Spleen (tissue), 11 donors: ENCODE measurements around the gene HOXA2. TPM values are rescaled to one million over a fixed set of nuclear protein-coding genes. Genes with fewer than 3 reads are reported as not detected.
A peak's percentile ranks its signal among the peaks of the same experiment; 100 is the strongest.

Experiments
- DNase-seq: peaks from one replicate; pipeline ENCODE4 v3.0.0-alpha.2; 2020
- H3K27ac ChIP-seq, 8 donors: fragments of 200-600 bp; sonication (generic) in 7 of 8; 1 replicate in 4 of 8; 2 replicates in 4 of 8; pipeline versions ENCODE4 v1.5.0 to v1.8.0; 2016 to 2021; ENCODE audit warnings: inconsistent platforms in 4 of 8, mild to moderate bottlenecking in 4 of 8, moderate library complexity in 1 of 8
- H3K27me3 ChIP-seq, 7 donors: fragments of 200-600 bp; sonication (generic) in 6 of 7; replicated peaks in 1 of 7; 1 replicate in 4 of 7; 2 replicates in 3 of 7; pipeline versions ENCODE4 v1.5.0 to v1.8.0; 2016 to 2021; ENCODE audit warnings: inconsistent platforms in 3 of 7, mild to moderate bottlenecking in 1 of 7
- H3K36me3 ChIP-seq, 6 donors: fragments of 200-600 bp; sonication (generic) in 5 of 6; 1 replicate in 4 of 6; 2 replicates in 2 of 6; pipeline versions ENCODE4 v1.5.0 to v1.8.0; 2016 to 2021; ENCODE audit warnings: inconsistent platforms in 2 of 6
- H3K4me1 ChIP-seq, 6 donors: fragments of 200-600 bp; sonication (generic) in 5 of 6; 1 replicate in 3 of 6; 2 replicates in 3 of 6; pipeline versions ENCODE4 v1.5.0 to v1.8.0; 2016 to 2021; ENCODE audit warnings: inconsistent platforms in 3 of 6
- H3K4me3 ChIP-seq, 8 donors: fragments of 200-600 bp; sonication (generic) in 7 of 8; 1 replicate in 4 of 8; 2 replicates in 4 of 8; pipeline versions ENCODE4 v1.5.0 to v1.8.0; 2016 to 2021; ENCODE audit warnings: inconsistent platforms in 4 of 8, mild to moderate bottlenecking in 4 of 8, moderate library complexity in 2 of 8
- H3K9me3 ChIP-seq, 8 donors: fragments of 200-600 bp; sonication (generic) in 7 of 8; 1 replicate in 4 of 8; 2 replicates in 4 of 8; pipeline versions ENCODE4 v1.5.0 to v1.8.0; 2016 to 2021; ENCODE audit warnings: inconsistent platforms in 4 of 8
- CTCF ChIP-seq, 11 experiments: fragments of 200-600 bp in 7 of 11; fragments of 450-650 bp in 4 of 11; sonication (generic) in 4 of 11; IDR thresholded peaks in 8 of 11; conservative IDR thresholded peaks in 3 of 11; 1 replicate in 7 of 11; 2 replicates in 4 of 11; pipeline versions ENCODE4 v1.4.0 to v1.8.0; 2016 to 2021; ENCODE audit warnings: antibody characterized with exemption in 11 of 11, inconsistent platforms in 4 of 11, mild to moderate bottlenecking in 1 of 11
- POLR2A ChIP-seq, 3 donors: fragments of 450-650 bp; IDR thresholded peaks; one replicate each; pipeline ENCODE4 v1.5.1; 2017; ENCODE audit warnings: antibody characterized with exemption in 3 of 3, mild to moderate bottlenecking in 1 of 3
- POLR2AphosphoS5 ChIP-seq, 3 donors: sonication (generic); formaldehyde crosslinking; IDR thresholded peaks; one replicate each; pipeline ENCODE4 v1.5.1; 2017; ENCODE audit warnings: antibody characterized with exemption in 3 of 3
- WGBS, 5 donors: extraction: QIAGEN DNeasy Blood & Tissue Kit in 3 of 5; methylation state at CpG; one replicate each; pipeline versions ENCODE4 v1.1.5 to v1.1.7; 2013 to 2018; 5-methylcytosine and 5-hydroxymethylcytosine counted together
- intact Hi-C: fragments of 100-400 bp; cut with DNase I; formaldehyde crosslinking; loops from one replicate; pipeline ENCODE4 v1.15.0; 2023; ENCODE audit warnings: low total_unique reads
- polyA plus RNA-seq, 3 donors: library from polyadenylated mRNA; stranded (reverse); fragments of 200-250 nt; gene quantifications; one replicate each; pipeline ENCODE4 v1.2.1, GENCODE V29; 2013
- total RNA-seq, 7 donors: library from RNA; depleted of rRNA in 3 of 7; stranded (reverse); fragments of >200 nt in 3 of 7; fragmentation: NEBNext Ultra II Directional in 4 of 7; extraction: Animal tissue kit (Norgen Biotek cat#: 25700) in 4 of 7; gene quantifications; one replicate each; pipeline versions ENCODE4 v1.1.0 to v1.2.1, GENCODE V29; 2016 to 2021
- donor health status: healthy with polysubstance abuse.
- donor health status: DM: no; HTN: no; CAD: no; lungs with moderate emphysema.
- donor health status: DM: no; HTN: no; CAD: no.
- donor health status: Bipolar disorder and iron deficiency.
- donor health status: healthy.
- donor health status: DM: no; HTN: no; CAD: no.
- donor health status: DM: yes; HTN: yes; CAD: no.

HOXA2 gene
- total and polyA plus RNA-seq, 10 donors = 0.41 to 2.8 (median 0.90) TPM

- H3K36me3 ChIP-seq = no peaks in the 10 kb centered on the region
- no peak for TF ChIP-seq CTCF (IDR thresholded peaks at IDR 0.05 in 8 of 11, conservative IDR thresholded peaks at IDR 0.05 in 3 of 11)
- no peak for TF ChIP-seq POLR2AphosphoS5 (IDR thresholded peaks at IDR 0.05)
- no peak for TF ChIP-seq POLR2A (IDR thresholded peaks at IDR 0.05)
- peak overlapping the region; percentile 12 to 87 (median 58) for H3K4me3 ChIP-seq
- DNase-seq = no peak
- peaks cover 0 to 14% (median 0%) of the 10 kb centered on the region in 7 donors for H3K27me3 ChIP-seq
- peaks cover 0 to 22% (median 6%) of the 10 kb centered on the region in 6 donors for H3K4me1 ChIP-seq
- intact Hi-C loops = no loop called here
- H3K9me3 ChIP-seq = no peaks in the 10 kb centered on the region
- peak overlapping the region in 5 of 8 donors; percentile 86 to 94 (median 91) for H3K27ac ChIP-seq
- WGBS, 5 donors = 70 to 82% (median 78%) methylated on average over 28 of the region's 28 CpGs
These were observed 26.6 kb upstream of the HOXA2 start for GRCh38 chr7:27128776-27129728.

GRCh38 chr7:27128034-27128433 lies 25.6 kb upstream of the HOXA2 start:
- WGBS, 5 donors = 49 to 81% (median 69%) methylated on average over 2 of the region's 2 CpGs
- Histone ChIP-seq H3K4me1 (peaks cover 0 to 24% (median 3%) of the 10 kb centered on the region in 6 donors), H3K9me3 (no peaks in the 10 kb centered on the region), H3K4me3 (no peak overlapping the region), H3K36me3 (no peaks in the 10 kb centered on the region), H3K27ac (no peak overlapping the region), H3K27me3 (peaks cover 0 to 14% (median 0%) of the 10 kb centered on the region in 7 donors)
- no peak for TF ChIP-seq POLR2AphosphoS5 (IDR thresholded peaks at IDR 0.05)
- no peak for TF ChIP-seq POLR2A (IDR thresholded peaks at IDR 0.05)
- TF ChIP-seq CTCF (IDR thresholded peaks at IDR 0.05 in 8 of 11, conservative IDR thresholded peaks at IDR 0.05 in 3 of 11) = no peak
- no peak for DNase-seq
- intact Hi-C loops = no loop called here

GRCh38 chr7:27126596-27127327 lies 24.3 kb upstream of the HOXA2 start:
- Histone ChIP-seq H3K27me3 (peaks cover 0 to 14% (median 0%) of the 10 kb centered on the region in 7 donors), H3K4me1 (peaks cover 0 to 26% (median 3%) of the 10 kb centered on the region in 6 donors), H3K27ac (no peak overlapping the region), H3K36me3 (no peaks in the 10 kb centered on the region), H3K4me3 (no peak overlapping the region), H3K9me3 (no peaks in the 10 kb centered on the region)
- intact Hi-C loops = no loop called here
- 70 to 85% (median 79%) methylated on average over 3 of the region's 3 CpGs for WGBS, 5 donors
- TF ChIP-seq CTCF (IDR thresholded peaks at IDR 0.05 in 8 of 11, conservative IDR thresholded peaks at IDR 0.05 in 3 of 11) = no peak
- TF ChIP-seq POLR2A (IDR thresholded peaks at IDR 0.05) = no peak
- TF ChIP-seq POLR2AphosphoS5 (IDR thresholded peaks at IDR 0.05) = no peak
- DNase-seq = no peak
